GM21576 (cell line): ENCODE data around the gene ZNF8.
"Not testable (repeated sequence)": the region's sequence is repeated elsewhere in the genome, so short reads cannot be mapped to it uniquely, and the experiment has no call there.

ENCODE experiments used
- ATAC-seq: cut with Tn5 transposase; IDR thresholded peaks from one replicate; pipeline ENCODE4 v1.9.1; 2021; ENCODE audit warnings: mild to moderate bottlenecking, moderate library complexity; ENCODE audit not compliant: unreplicated experiment

The ZNF8 gene

GRCh38 chr19:58294743-58295374, 16.1 kb downstream of the ZNF8 start:
- no peak for ATAC-seq

- ATAC-seq = no peak
Measured at GRCh38 chr19:58296104-58296503, 17.3 kb downstream of the ZNF8 start.

GRCh38 chr19:58300620-58301019, 21.9 kb downstream of the ZNF8 start:
- ATAC-seq = no peak

GRCh38 chr19:58304255-58304654, 25.5 kb downstream of the ZNF8 start:
- no peak for ATAC-seq

- peak; percentile 7 for ATAC-seq
Measured at GRCh38 chr19:58304748-58305064, 26.0 kb downstream of the ZNF8 start.

GRCh38 chr19:58305065-58305931, 26.5 kb downstream of the ZNF8 start, which contains the start of gene ERVK3-1:
ERVK3-1 (plus strand) TSS chr19:58305377; CDS start chr19:58312169, 6,792 bp downstream.
- ATAC-seq = peak; percentile 96

GRCh38 chr19:58305932-58306323, 27.2 kb downstream of the ZNF8 start:
- no peak for ATAC-seq

- ATAC-seq = no peak
Measured at GRCh38 chr19:58307736-58308135, 29.0 kb downstream of the ZNF8 start.

GRCh38 chr19:58310685-58311084, 31.9 kb downstream of the ZNF8 start:
- ATAC-seq = not testable (repeated sequence)

- no peak for ATAC-seq
Measured at GRCh38 chr19:58311345-58311865, 32.6 kb downstream of the ZNF8 start.

GRCh38 chr19:58315580-58315979, 36.8 kb downstream of the ZNF8 start:
- ATAC-seq = no peak

GRCh38 chr19:58317476-58318072, 38.8 kb downstream of the ZNF8 start:
- no peak for ATAC-seq

GRCh38 chr19:58318297-58318696, 39.5 kb downstream of the ZNF8 start:
- no peak for ATAC-seq

GRCh38 chr19:58319241-58319640, 40.5 kb downstream of the ZNF8 start:
- no peak for ATAC-seq

GRCh38 chr19:58325311-58326022, 46.7 kb downstream of the ZNF8 start:
- no peak for ATAC-seq

- ATAC-seq = no peak
Measured at GRCh38 chr19:58326501-58326913, 47.8 kb downstream of the ZNF8 start.

GRCh38 chr19:58326914-58327726, 48.4 kb downstream of the ZNF8 start, which contains the start of gene ZSCAN22:
ZSCAN22 (plus strand) TSS chr19:58326994; CDS start chr19:58334803, 7,809 bp downstream.
- ATAC-seq = peak; percentile 85

- ATAC-seq = no peak
Measured at GRCh38 chr19:58328999-58329398, 50.2 kb downstream of the ZNF8 start.

- no peak for ATAC-seq
Measured at GRCh38 chr19:58330458-58330857, 51.7 kb downstream of the ZNF8 start.

GRCh38 chr19:58332697-58333096, 53.9 kb downstream of the ZNF8 start:
- no peak for ATAC-seq
